GM23338 (cell line): Measurements from ENCODE around the gene KCTD17. TPM values are rescaled to one million over a fixed set of nuclear protein-coding genes. Genes with fewer than 3 reads are reported as not detected.

ENCODE experiments used
- ATAC-seq: fragments of 200-7000 bp; cut with Tn5 transposase; 3 replicates; pipeline ENCODE4 v1.9.1; 2020
- DNase-seq: peaks from one replicate; pipeline ENCODE4 v3.0.0-alpha.2; 2015; ENCODE audit warnings: low spot score
- H2AFZ ChIP-seq: fragments of 200-600 bp; sonication (generic); 2 replicates; pipeline ENCODE4 v1.8.0; 2016; ENCODE audit warnings: antibody characterized with exemption, mild to moderate bottlenecking, moderate library complexity
- H3F3A ChIP-seq: fragments of 200-600 bp; sonication (generic); replicated peaks from 2 replicates; pipeline ENCODE4 v1.8.0; 2017; ENCODE audit warnings: antibody characterized with exemption, mixed run types, low read depth
- H3K27ac ChIP-seq: fragments of 200-600 bp; sonication (generic); 2 replicates; pipeline ENCODE4 v1.6.1; 2016; ENCODE audit warnings: low read depth
- H3K27me3 ChIP-seq: fragments of 200-600 bp; sonication (generic); 2 replicates; pipeline ENCODE4 v1.8.0; 2016; ENCODE audit warnings: mild to moderate bottlenecking, mixed run types, moderate library complexity; ENCODE audit not compliant: insufficient read depth
- H3K36me3 ChIP-seq: fragments of 200-600 bp; sonication (generic); 2 replicates; pipeline ENCODE4 v1.8.0; 2016; ENCODE audit warnings: mild to moderate bottlenecking; ENCODE audit not compliant: insufficient read depth
- H3K4me1 ChIP-seq: fragments of 200-600 bp; sonication (generic); 2 replicates; pipeline ENCODE4 v1.8.0; 2016; ENCODE audit warnings: mild to moderate bottlenecking, moderate library complexity; ENCODE audit not compliant: insufficient read depth
- H3K4me2 ChIP-seq: fragments of 200-600 bp; sonication (generic); 2 replicates; pipeline ENCODE4 v1.7.1; 2017; ENCODE audit warnings: mixed run types
- H3K4me3 ChIP-seq: fragments of 200-600 bp; sonication (generic); 2 replicates; pipeline ENCODE4 v1.6.1; 2016; ENCODE audit warnings: mixed run types
- H3K79me2 ChIP-seq: fragments of 200-600 bp; sonication (generic); replicated peaks from 2 replicates; pipeline ENCODE4 v1.8.0; 2017; ENCODE audit warnings: mild to moderate bottlenecking; ENCODE audit not compliant: insufficient read depth
- H3K9me2 ChIP-seq: fragments of 200-600 bp; sonication (generic); 2 replicates; pipeline ENCODE4 v1.8.0; 2017; ENCODE audit not compliant: insufficient read depth
- H4K20me1 ChIP-seq: fragments of 200-600 bp; sonication (generic); replicated peaks from 2 replicates; pipeline ENCODE4 v1.8.0; 2017; ENCODE audit warnings: mild to moderate bottlenecking; ENCODE audit not compliant: insufficient read depth
- H3K27ac Mint-ChIP-seq: 2 replicates; pipeline ENCODE4 v1.8.0; 2020; ENCODE audit warnings: inconsistent platforms, mild to moderate bottlenecking, moderate library complexity, mixed read lengths
- H3K27me3 Mint-ChIP-seq: 3 replicates; pipeline ENCODE4 v1.8.0; 2022; ENCODE audit warnings: low read depth, mild to moderate bottlenecking, moderate library complexity, mixed read lengths, inconsistent platforms; ENCODE audit not compliant: insufficient read depth, poor library complexity
- H3K36me3 Mint-ChIP-seq: 3 replicates; pipeline ENCODE4 v1.8.0; 2021; ENCODE audit warnings: low read depth, mild to moderate bottlenecking, inconsistent platforms, moderate library complexity, mixed read lengths
- H3K4me1 Mint-ChIP-seq: 3 replicates; pipeline ENCODE4 v1.8.0; 2020; ENCODE audit warnings: mild to moderate bottlenecking, inconsistent platforms, mixed read lengths
- H3K4me3 Mint-ChIP-seq: 3 replicates; pipeline ENCODE4 v1.8.0; 2021; ENCODE audit warnings: moderate library complexity, mild to moderate bottlenecking, inconsistent platforms, mixed read lengths
- H3K9me3 Mint-ChIP-seq: 3 replicates; pipeline ENCODE4 v1.8.0; 2020; ENCODE audit warnings: moderate library complexity, mild to moderate bottlenecking, inconsistent platforms, mixed read lengths
- CREB1 ChIP-seq: fragments of 250-450 bp; sonication (Bioruptor Pico); IDR thresholded peaks from 2 replicates; pipeline ENCODE4 v1.5.0; 2020; ENCODE audit warnings: low read depth, mild to moderate bottlenecking, moderate library complexity
- CTCF ChIP-seq, 2 experiments: fragments of 200-600 bp in 1 of 2; sonication (generic) in 1 of 2; conservative IDR thresholded peaks; 2 replicates each; pipeline versions ENCODE4 v1.5.1 to v1.6.1; 2016 to 2017; ENCODE audit warnings: antibody characterized with exemption in 2 of 2, low read depth in 2 of 2, mild to moderate bottlenecking in 2 of 2, moderate library complexity in 1 of 2
- ETS1 ChIP-seq: IDR thresholded peaks from 2 replicates; pipeline ENCODE4 v1.6.1; 2016; ENCODE audit warnings: antibody characterized with exemption
- EZH2 ChIP-seq: fragments of 200-600 bp; sonication (generic); IDR thresholded peaks from one replicate; pipeline ENCODE4 v1.8.0; 2017; ENCODE audit warnings: antibody characterized with exemption, mild to moderate bottlenecking, low read depth; ENCODE audit not compliant: unreplicated experiment
- JUNB ChIP-seq: IDR thresholded peaks from one replicate; pipeline ENCODE4 v1.6.1; 2016; ENCODE audit warnings: antibody characterized with exemption; ENCODE audit not compliant: unreplicated experiment
- REST ChIP-seq: IDR thresholded peaks from one replicate; pipeline ENCODE4 v1.6.1; 2018; ENCODE audit warnings: antibody characterized with exemption; ENCODE audit not compliant: unreplicated experiment
- ZNF114 ChIP-seq: fragments of 250-450 bp; sonication (Bioruptor Pico); IDR thresholded peaks from 2 replicates; pipeline ENCODE4 v1.5.0; 2020; ENCODE audit warnings: mild to moderate bottlenecking, moderate library complexity
- ZNF331 ChIP-seq: fragments of 250-450 bp; sonication (Bioruptor Pico); IDR thresholded peaks from 2 replicates; pipeline ENCODE4 v1.5.0; 2020; ENCODE audit warnings: low read depth, mild to moderate bottlenecking, moderate library complexity
- polyA plus RNA-seq: library from polyadenylated mRNA; unstranded; fragments of >200 nt; fragmentation: Nextera tagmentation; extraction: Ambion mirVana; gene quantifications from 2 replicates; pipeline ENCODE4 v1.2.1, GENCODE V29; 2016
- total RNA-seq: library from RNA; depleted of rRNA; stranded (reverse); fragments of >200 nt; shearing (Covaris generic); gene quantifications from 2 replicates; pipeline ENCODE4 v1.2.3, GENCODE V29; 2014

KCTD17 gene
- total and polyA plus RNA-seq, 2 experiments from 2014 or later, result 25.1 to 35.0 TPM

- TF ChIP-seq CTCF (conservative IDR thresholded peaks at IDR 0.05; ENCODE audit: low read depth in 2 of 2) (no peak), ETS1 (no peak), CREB1 (CRISPR knock-in tag) (no peak), ZNF114 (CRISPR knock-in tag) (no peak)
Observed at GRCh38 chr22:37097346-37097745, 45.8 kb downstream of the KCTD17 start (continued).

- H3K27me3 ChIP-seq, result no peaks in the 10 kb centered on the region
- H3K27me3 Mint-ChIP-seq, result peaks cover 21% of the 10 kb centered on the region
- H2AFZ ChIP-seq, result no peak overlapping the region
- H3K4me3 ChIP-seq, result no peak overlapping the region
- H3K4me2 ChIP-seq, result no peak overlapping the region
- H3K27ac ChIP-seq, result no peak overlapping the region
- H3K36me3 ChIP-seq, result no peaks in the 10 kb centered on the region
- H3F3A ChIP-seq, result no peaks in the 10 kb centered on the region
- no peak overlapping the region for H3K27ac Mint-ChIP-seq
- TF ChIP-seq JUNB, result no peak
- TF ChIP-seq CTCF (conservative IDR thresholded peaks at IDR 0.05; ENCODE audit: low read depth in 2 of 2), result peak; percentile 35 to 61
- no peak for TF ChIP-seq REST
- TF ChIP-seq EZH2, result no peak
- no peak for TF ChIP-seq ZNF331 (CRISPR knock-in tag)
- no peaks in the 10 kb centered on the region for H3K36me3 Mint-ChIP-seq
- H3K79me2 ChIP-seq, result no peaks in the 10 kb centered on the region
- no peaks in the 10 kb centered on the region for H3K9me2 ChIP-seq
- DNase-seq, result peak; percentile 62
- H3K4me1 ChIP-seq, result no peaks in the 10 kb centered on the region
- H4K20me1 ChIP-seq, result no peaks in the 10 kb centered on the region
- no peaks in the 10 kb centered on the region; the same call in 2 of the 3 replicates for H3K9me3 Mint-ChIP-seq
- no peak overlapping the region for H3K4me3 Mint-ChIP-seq
- H3K4me1 Mint-ChIP-seq, result peaks cover 5% of the 10 kb centered on the region; the same call in 2 of the 3 replicates
- ATAC-seq, result peak; percentile 87
Observed at GRCh38 chr22:37098976-37099591, 47.5 kb downstream of the KCTD17 start.
